MM.1S (cell line): ENCODE data around the gene CFAP251.

Experiments
- DNase-seq: peaks from one replicate; pipeline ENCODE4 v3.0.0-alpha.2; 2015
- H2AFZ ChIP-seq: fragments of 300-600 bp; sonication (generic); 2 replicates; pipeline ENCODE4 v1.6.0; 2016; ENCODE audit warnings: antibody characterized with exemption, low read length
- H3F3A ChIP-seq: fragments of 300-600 bp; sonication (generic); 2 replicates; pipeline ENCODE4 v1.6.1; 2016; ENCODE audit warnings: mild to moderate bottlenecking, antibody characterized with exemption, low read length, moderate library complexity, mixed read lengths; ENCODE audit not compliant: insufficient read depth
- H3K27ac ChIP-seq: fragments of 300-600 bp; sonication (generic); 2 replicates; pipeline ENCODE4 v1.5.1; 2016; ENCODE audit warnings: mild to moderate bottlenecking, low read length
- H3K27me3 ChIP-seq: fragments of 300-600 bp; sonication (generic); replicated peaks from 2 replicates; pipeline ENCODE4 v1.6.0; 2016; ENCODE audit warnings: low read length; ENCODE audit not compliant: insufficient read depth
- H3K36me3 ChIP-seq: fragments of 300-600 bp; sonication (generic); replicated peaks from 2 replicates; pipeline ENCODE4 v1.6.1; 2016; ENCODE audit warnings: mild to moderate bottlenecking, low read length, mixed read lengths; ENCODE audit not compliant: insufficient read depth
- H3K4me1 ChIP-seq: fragments of 300-600 bp; sonication (generic); 2 replicates; pipeline ENCODE4 v1.6.1; 2016; ENCODE audit warnings: low read length, mixed read lengths
- H3K4me2 ChIP-seq: fragments of 300-600 bp; sonication (generic); 2 replicates; pipeline ENCODE4 v1.6.0; 2016; ENCODE audit warnings: low read depth, low read length
- H3K4me3 ChIP-seq: fragments of 300-600 bp; sonication (generic); 2 replicates; pipeline ENCODE4 v1.5.1; 2016; ENCODE audit warnings: low read length, mixed read lengths
- H3K79me2 ChIP-seq: fragments of 300-600 bp; sonication (generic); 2 replicates; pipeline ENCODE4 v1.6.1; 2016; ENCODE audit warnings: mixed run types, low read length, mixed read lengths
- H3K9ac ChIP-seq: fragments of 300-600 bp; sonication (generic); 2 replicates; pipeline ENCODE4 v1.6.1; 2016; ENCODE audit warnings: low read length, mixed read lengths
- H3K9me2 ChIP-seq: fragments of 300-600 bp; sonication (generic); replicated peaks from 2 replicates; pipeline ENCODE4 v1.6.1; 2016; ENCODE audit warnings: mild to moderate bottlenecking, low read length, mixed read lengths; ENCODE audit not compliant: insufficient read depth
- H3K9me3 ChIP-seq: fragments of 300-600 bp; sonication (generic); replicated peaks from 2 replicates; pipeline ENCODE4 v1.6.1; 2016; ENCODE audit warnings: mild to moderate bottlenecking, low read length, mixed read lengths; ENCODE audit not compliant: insufficient read depth
- H4K20me1 ChIP-seq: fragments of 300-600 bp; sonication (generic); 2 replicates; pipeline ENCODE4 v1.6.1; 2016; ENCODE audit warnings: mild to moderate bottlenecking, low read length, moderate library complexity, mixed read lengths; ENCODE audit not compliant: insufficient read depth
- EZH2 ChIP-seq: fragments of 300-600 bp; sonication (generic); optimal IDR thresholded peaks from 2 replicates; pipeline ENCODE3; 2017; ENCODE audit warnings: low read depth, mild to moderate bottlenecking, antibody characterized with exemption, low read length, mixed read lengths
- EZH2phosphoT487 ChIP-seq: fragments of 300-600 bp; sonication (generic); IDR thresholded peaks from 2 replicates; pipeline ENCODE4 v1.6.1; 2018; ENCODE audit warnings: antibody characterized with exemption, low read length
- TF ChIP-seq, protein P1 (sequence below): fragments of 300-600 bp; sonication (generic); IDR thresholded peaks from 2 replicates; pipeline ENCODE4 v1.5.1; 2016; ENCODE audit warnings: antibody characterized with exemption, low read length, mixed read lengths

The CFAP251 gene

GRCh38 chr12:122032580-122032979, 114.2 kb downstream of the CFAP251 start:
- H3K9ac ChIP-seq: no peak overlapping the region
- no peaks in the 10 kb centered on the region for H3K36me3 ChIP-seq
- H3K4me3 ChIP-seq: no peak overlapping the region
- H3K4me2 ChIP-seq: no peak overlapping the region
- no peaks in the 10 kb centered on the region for H3K27me3 ChIP-seq
- no peak overlapping the region for H3K27ac ChIP-seq
- no peaks in the 10 kb centered on the region for H3K4me1 ChIP-seq
- no peak for DNase-seq
- TF ChIP-seq EZH2phosphoT487 (no peak), EZH2 (no peak)
- TF ChIP-seq, protein P1, sequence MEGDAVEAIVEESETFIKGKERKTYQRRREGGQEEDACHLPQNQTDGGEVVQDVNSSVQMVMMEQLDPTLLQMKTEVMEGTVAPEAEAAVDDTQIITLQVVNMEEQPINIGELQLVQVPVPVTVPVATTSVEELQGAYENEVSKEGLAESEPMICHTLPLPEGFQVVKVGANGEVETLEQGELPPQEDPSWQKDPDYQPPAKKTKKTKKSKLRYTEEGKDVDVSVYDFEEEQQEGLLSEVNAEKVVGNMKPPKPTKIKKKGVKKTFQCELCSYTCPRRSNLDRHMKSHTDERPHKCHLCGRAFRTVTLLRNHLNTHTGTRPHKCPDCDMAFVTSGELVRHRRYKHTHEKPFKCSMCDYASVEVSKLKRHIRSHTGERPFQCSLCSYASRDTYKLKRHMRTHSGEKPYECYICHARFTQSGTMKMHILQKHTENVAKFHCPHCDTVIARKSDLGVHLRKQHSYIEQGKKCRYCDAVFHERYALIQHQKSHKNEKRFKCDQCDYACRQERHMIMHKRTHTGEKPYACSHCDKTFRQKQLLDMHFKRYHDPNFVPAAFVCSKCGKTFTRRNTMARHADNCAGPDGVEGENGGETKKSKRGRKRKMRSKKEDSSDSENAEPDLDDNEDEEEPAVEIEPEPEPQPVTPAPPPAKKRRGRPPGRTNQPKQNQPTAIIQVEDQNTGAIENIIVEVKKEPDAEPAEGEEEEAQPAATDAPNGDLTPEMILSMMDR: no peak
- H3K9me2 ChIP-seq: no peaks in the 10 kb centered on the region
- no peaks in the 10 kb centered on the region for H3F3A ChIP-seq
- H4K20me1 ChIP-seq: no peaks in the 10 kb centered on the region
- H3K9me3 ChIP-seq: no peaks in the 10 kb centered on the region
- H2AFZ ChIP-seq: no peak overlapping the region
- no peaks in the 10 kb centered on the region for H3K79me2 ChIP-seq

DNA sequence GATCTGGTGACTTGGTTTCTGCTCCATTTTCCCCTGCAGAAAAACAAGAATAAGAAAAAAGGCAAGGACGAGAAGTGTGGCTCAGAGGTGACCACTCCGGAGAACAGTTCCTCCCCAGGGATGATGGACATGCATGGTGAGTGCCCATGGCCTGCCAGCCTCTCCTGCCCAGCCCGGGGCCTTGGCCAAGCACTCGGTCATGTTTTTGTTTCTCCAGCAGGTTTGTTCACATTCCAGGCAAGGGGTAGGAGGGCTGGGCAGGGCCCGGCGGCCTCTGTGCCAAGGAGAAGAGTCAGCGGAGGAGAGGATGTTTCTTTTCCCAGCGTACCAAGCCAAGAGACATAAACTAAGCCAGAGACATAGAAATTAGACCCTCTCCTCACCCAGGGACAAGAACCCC, 116.9 kb downstream of the CFAP251 start:
- Histone ChIP-seq H3K36me3 (no peaks in the 10 kb centered on the region), H3K4me2 (no peak overlapping the region), H3K27me3 (no peaks in the 10 kb centered on the region), H3K4me3 (no peak overlapping the region), H3K9me3 (no peaks in the 10 kb centered on the region), H3K79me2 (no peaks in the 10 kb centered on the region), H3F3A (no peaks in the 10 kb centered on the region), H3K27ac (no peak overlapping the region), H3K4me1 (no peaks in the 10 kb centered on the region), H4K20me1 (no peaks in the 10 kb centered on the region), H3K9me2 (no peaks in the 10 kb centered on the region), H3K9ac (no peak overlapping the region), H2AFZ (no peak overlapping the region)
- TF ChIP-seq EZH2 (no peak), EZH2phosphoT487 (no peak)
- TF ChIP-seq, protein P1: no peak
- no peak for DNase-seq

- Histone ChIP-seq H3K9ac (no peak overlapping the region), H3K4me2 (no peak overlapping the region), H3K9me2 (no peaks in the 10 kb centered on the region), H3K4me1 (no peaks in the 10 kb centered on the region), H2AFZ (no peak overlapping the region), H3K9me3 (no peaks in the 10 kb centered on the region), H3K27me3 (no peaks in the 10 kb centered on the region), H3K79me2 (no peaks in the 10 kb centered on the region), H3K36me3 (no peaks in the 10 kb centered on the region), H3K27ac (no peak overlapping the region), H3K4me3 (no peak overlapping the region), H3F3A (no peaks in the 10 kb centered on the region), H4K20me1 (no peaks in the 10 kb centered on the region)
- DNase-seq: no peak
- TF ChIP-seq, protein P1: no peak
- TF ChIP-seq EZH2 (no peak), EZH2phosphoT487 (no peak)
Measured at GRCh38 chr12:122036153-122036552, 117.8 kb downstream of the CFAP251 start.
